ENCODE results near the gene GJA3. TPM values are rescaled to one million over a fixed set of nuclear protein-coding genes. Genes with fewer than 3 reads are reported as not detected.

Gene GJA3
- total and polyA plus RNA-seq, 2 of the 4 experiments (the other 2 are of a cell fraction) = 1.5 to 2.7 TPM

DNA sequence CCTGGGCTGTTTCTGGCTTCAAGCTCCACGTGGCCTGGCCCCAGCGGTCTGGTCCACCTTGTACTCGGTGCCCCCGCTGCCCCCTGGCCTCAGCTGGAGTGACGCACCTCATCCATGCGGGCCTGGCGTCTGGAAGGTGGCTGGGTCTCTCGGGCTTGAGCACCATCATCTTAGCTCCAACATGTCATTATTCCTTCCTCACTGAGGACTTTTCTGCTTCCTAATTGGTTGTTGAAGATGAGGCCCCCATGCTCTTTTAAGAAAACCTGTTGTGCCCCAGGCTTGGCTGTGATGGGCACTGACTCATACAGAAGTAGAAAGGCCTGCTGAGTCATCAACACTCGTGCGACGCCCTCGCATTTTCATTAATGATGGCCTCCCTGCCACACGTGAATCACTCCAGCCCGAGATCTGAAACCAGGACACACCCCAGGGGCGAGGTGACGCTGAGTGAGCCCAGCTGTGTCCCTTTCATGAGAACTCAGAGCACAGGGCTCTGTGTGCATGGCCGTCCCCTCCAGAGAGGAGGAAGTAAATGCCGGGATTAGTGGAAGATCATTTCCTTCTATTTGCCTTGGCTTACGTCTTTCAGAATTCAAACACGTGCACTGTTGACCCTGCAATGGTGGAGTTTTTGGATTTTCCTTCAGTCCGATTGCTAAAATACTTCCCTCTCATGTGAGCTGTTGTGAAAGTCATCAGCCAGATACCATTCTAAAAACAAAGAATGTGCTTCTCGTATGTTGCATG, 14.0 kb upstream of the GJA3 start (continued):
- TF ChIP-seq CEBPB (IDR thresholded peaks at IDR 0.05; ENCODE audit: low read depth, low read length) (0 out of 2 replicates have a peak, but pooled peaks have one; percentile 2), RAD21 (IDR thresholded peaks at IDR 0.05; ENCODE audit: low read length) (no peak), FOS (IDR thresholded peaks at IDR 0.05; ENCODE audit: low read depth, low read length) (peak; percentile 100)

DNA sequence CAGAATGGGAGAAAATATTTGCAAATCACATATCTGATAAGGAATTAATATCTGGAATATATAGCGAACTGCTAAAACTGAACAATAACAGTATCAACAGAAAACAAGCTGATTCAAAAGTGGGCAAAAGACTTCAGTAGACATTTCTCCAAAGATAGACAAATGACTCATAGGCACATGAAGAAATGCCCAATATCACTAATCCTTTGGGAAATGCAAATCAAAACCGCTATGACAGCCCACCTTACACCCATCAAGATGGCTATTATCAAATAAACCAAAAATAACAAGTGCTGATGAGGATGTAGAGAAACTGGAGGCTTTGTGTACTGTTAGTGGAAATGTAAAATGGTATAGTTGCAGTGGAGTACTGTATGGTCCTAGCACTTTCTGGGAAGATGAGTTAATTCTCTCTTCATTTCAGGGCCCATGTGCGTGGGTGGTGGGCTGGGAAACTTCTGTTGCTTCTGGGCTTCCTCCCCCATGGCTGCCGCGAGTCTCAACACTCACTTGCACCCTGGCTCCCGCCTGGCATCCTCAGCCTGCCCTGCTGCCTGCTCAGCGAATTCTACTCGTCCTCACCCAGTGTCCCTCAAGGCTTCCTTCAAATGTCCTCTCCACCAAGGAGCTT, 12.4 kb upstream of the GJA3 start:
- no TSS peak for BruUV-seq (replicated peaks)
- H3K4me2 ChIP-seq (ENCODE audit: low read depth, low read length) = no peak overlapping the region
- H3K4me1 ChIP-seq (ENCODE audit: control insufficient read depth, insufficient read depth, low read length) = peaks cover 14% of the 10 kb centered on the region; the same call in 1 of the 2 replicates
- ATAC-seq (ENCODE audit: low read depth) (no peak), DNase-seq (peak; percentile 34)
- H2BK120ac ChIP-seq (ENCODE audit: low read depth, low read length) = peak overlapping the region; percentile 93
- H2AK9ac ChIP-seq (replicated peaks; ENCODE audit: low read depth, low read length, poor library complexity) = no peak overlapping the region
- H3K23ac ChIP-seq (ENCODE audit: low read depth, low read length) = no peak overlapping the region
- H3K4ac ChIP-seq (ENCODE audit: low read depth, low read length) = peak overlapping the region; percentile 73
- dilution Hi-C loops (cut with HindIII; ENCODE audit: low sequenced_read_pairs, unreplicated experiment) = no loop called here
- H4K5ac ChIP-seq (ENCODE audit: low read depth, low read length) = no peak overlapping the region; the same call in 1 of the 2 replicates
- no peak overlapping the region; the same call in 1 of the 2 replicates for H3K18ac ChIP-seq (ENCODE audit: low read depth, low read length)
- peaks cover 3% of the 10 kb centered on the region; the same call in 1 of the 2 replicates for H3K27me3 ChIP-seq (ENCODE audit: control insufficient read depth, insufficient read depth, low read length)
- POLR2A ChIA-PET (ENCODE audit: unreplicated experiment) = no interaction called here
- peak overlapping the region in 1 of 2 experiments; percentile 5; a peak in 1 of 4 replicates for H4K8ac ChIP-seq (ENCODE audit: low read depth in 2 of 2, low read length in 2 of 2)
- H3K36me3 ChIP-seq (ENCODE audit: control insufficient read depth, insufficient read depth, low read length) = no peaks in the 10 kb centered on the region
- H4K20me1 ChIP-seq (ENCODE audit: insufficient read depth, low read length) = no peaks in the 10 kb centered on the region
- no peak overlapping the region for H3K9ac ChIP-seq (ENCODE audit: low read depth, low read length)
- CTCF ChIA-PET = interaction anchor here (0.6 to 1.2 kb wide), 2 partner anchors 24 to 333 kb away, joined by 3 read pairs; no protein-coding TSS in a partner anchor
- in situ Hi-C loops (cut with MboI; ENCODE audit: low sequenced_read_pairs) = loop anchor here (25.0 kb wide), 1 partner anchor 536 kb away; the partner anchor contains the start of gene MPHOSPH8
- peak overlapping the region; percentile 17; the same call in 1 of the 2 replicates for H4K91ac ChIP-seq (ENCODE audit: insufficient read depth, low read depth, low read length)
- no peaks in the 10 kb centered on the region for H3K9me3 ChIP-seq (ENCODE audit: control insufficient read depth, insufficient read depth, low read length)
- H2BK5ac ChIP-seq (ENCODE audit: low read depth, low read length, poor library complexity, severe bottlenecking) = no peak overlapping the region
- H3K79me1 ChIP-seq (ENCODE audit: low read depth in 1 of 2, low read length in 2 of 2) = no peaks in the 10 kb centered on the region
- peak overlapping the region; percentile 73 for H2AK5ac ChIP-seq (ENCODE audit: low read depth, low read length)
- peak overlapping the region; percentile 32; the same call in 1 of the 2 replicates for H3K14ac ChIP-seq (replicated peaks; ENCODE audit: low read depth, low read length)
- peak overlapping the region; percentile 12; the same call in 1 of the 2 replicates for H3K27ac ChIP-seq (ENCODE audit: insufficient read depth, low read length)
- no peak overlapping the region for H3K4me3 ChIP-seq (ENCODE audit: insufficient read depth, low read depth, low read length)
- no peak overlapping the region for H3K56ac ChIP-seq (ENCODE audit: extremely low read depth, insufficient read depth, low read length)
- intact Hi-C loops (cut with micrococcal nuclease) = no loop called here
- no CpG with 5 or more reads among the region's 8 CpGs for WGBS, 2 experiments (ENCODE audit: extremely low coverage in 2 of 2, insufficient read length in 1 of 2)
- peaks cover 8% of the 10 kb centered on the region for H3K9me1 ChIP-seq (ENCODE audit: insufficient read depth, low read length)
- no peak for TF ChIP-seq RAD21 (IDR thresholded peaks at IDR 0.05; ENCODE audit: low read length)
- TF ChIP-seq, protein P1, sequence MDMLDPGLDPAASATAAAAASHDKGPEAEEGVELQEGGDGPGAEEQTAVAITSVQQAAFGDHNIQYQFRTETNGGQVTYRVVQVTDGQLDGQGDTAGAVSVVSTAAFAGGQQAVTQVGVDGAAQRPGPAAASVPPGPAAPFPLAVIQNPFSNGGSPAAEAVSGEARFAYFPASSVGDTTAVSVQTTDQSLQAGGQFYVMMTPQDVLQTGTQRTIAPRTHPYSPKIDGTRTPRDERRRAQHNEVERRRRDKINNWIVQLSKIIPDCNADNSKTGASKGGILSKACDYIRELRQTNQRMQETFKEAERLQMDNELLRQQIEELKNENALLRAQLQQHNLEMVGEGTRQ (IDR thresholded peaks at IDR 0.05; ENCODE audit: low read depth, low read length) = no peak
- no peak for TF ChIP-seq MAFK (IDR thresholded peaks at IDR 0.05; ENCODE audit: low read depth, low read length)
- TF ChIP-seq SMC3 (IDR thresholded peaks at IDR 0.05; ENCODE audit: low read depth, low read length) = no peak
- TF ChIP-seq BHLHE40 (IDR thresholded peaks at IDR 0.05; ENCODE audit: low read depth, low read length) = no peak; the same call in 1 of the 2 replicates
- TF ChIP-seq NFE2L2 (IDR thresholded peaks at IDR 0.05; ENCODE audit: low read depth, low read length) = no peak
- TF ChIP-seq CEBPB (IDR thresholded peaks at IDR 0.05; ENCODE audit: low read depth, low read length) = no peak
- no peak for TF ChIP-seq CHD1 (IDR thresholded peaks at IDR 0.05; ENCODE audit: low read depth, low read length)
- no peak overlapping the region for H2AFZ ChIP-seq (replicated peaks; ENCODE audit: low read length, poor library complexity)
- H2BK15ac ChIP-seq (ENCODE audit: low read depth, low read length) = peak overlapping the region; percentile 71; the same call in 1 of the 3 replicates
- H2BK20ac ChIP-seq (ENCODE audit: low read depth, low read length) = peak overlapping the region; percentile 85; the same call in 1 of the 2 replicates
